Urothelium cell line (cell line): ENCODE results near the gene PHF19.

Source experiments
- DNase-seq: peaks from one replicate; pipeline ENCODE4 v3.0.0; 2011; ENCODE audit warnings: low spot score, mixed read lengths
- FAIRE-seq: peaks from 2 replicates; lab custom pipeline; 2011; peaks lifted over from hg19 to GRCh38; lab: Jason Lieb, UNC

The PHF19 gene

DNA sequence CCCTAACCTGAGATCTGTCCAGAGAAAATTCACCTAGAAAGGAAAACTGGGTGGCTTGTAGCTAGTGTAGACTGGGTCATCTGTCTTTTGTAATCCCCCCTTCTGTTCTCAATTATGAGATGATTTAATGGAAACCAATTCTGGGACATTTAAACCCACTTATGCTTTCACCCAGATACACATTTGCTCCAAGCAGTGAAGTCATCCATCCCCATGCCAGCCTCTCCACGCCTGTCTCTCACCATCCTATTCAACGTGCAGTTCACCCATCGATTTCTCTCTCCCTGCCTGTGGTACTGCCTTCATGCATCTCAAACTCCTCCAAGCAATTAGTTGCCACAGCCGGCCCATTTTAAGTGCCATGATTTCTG, 1.8 kb downstream of the PHF19 start:
- DNase-seq (no peak), FAIRE-seq (no peak)

DNA sequence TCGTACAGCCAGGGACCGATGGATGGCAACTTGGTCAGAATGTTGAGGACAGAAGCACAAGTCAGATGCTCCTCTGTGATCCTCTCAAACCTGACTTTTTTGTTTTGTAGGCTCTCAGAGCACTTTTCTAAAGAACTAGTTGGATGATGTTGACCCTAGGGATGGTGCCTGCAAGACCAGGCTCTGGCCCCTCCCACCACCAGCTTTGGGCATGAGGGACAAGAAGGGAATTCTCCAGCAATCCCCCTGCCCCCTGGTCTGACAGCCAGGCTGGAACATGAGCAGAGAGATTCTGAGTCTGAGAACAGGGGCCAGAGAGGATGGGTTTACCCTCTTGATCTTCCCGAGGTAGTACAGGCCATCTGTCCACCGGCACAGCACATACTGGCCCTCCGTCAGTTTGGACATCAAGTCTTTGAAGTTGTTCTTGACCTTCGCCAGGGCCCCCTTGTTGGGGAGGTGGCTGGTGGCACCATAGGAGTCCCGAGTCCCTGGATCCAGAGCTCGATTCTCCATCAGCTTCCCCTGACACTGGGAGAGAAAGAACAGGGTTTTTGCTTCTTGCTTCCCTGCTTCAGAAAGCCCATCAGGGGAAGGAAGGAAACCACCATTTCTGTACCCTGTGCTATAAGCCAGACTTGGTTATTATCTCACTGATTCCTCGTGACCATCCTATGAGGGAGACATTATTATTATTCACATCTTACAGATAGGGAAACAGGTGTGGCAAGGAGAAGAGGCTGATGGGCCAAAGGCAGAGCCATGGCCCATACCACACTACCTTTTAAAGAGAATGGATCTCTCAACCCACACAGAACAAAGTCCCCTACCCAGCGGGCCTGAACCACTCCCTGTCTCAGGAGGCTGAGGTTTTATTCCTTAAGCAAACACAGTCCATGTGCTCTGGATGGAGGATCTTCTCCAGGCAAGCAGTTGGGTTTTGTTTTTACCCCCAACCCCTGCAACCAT, 2.5 kb downstream of the PHF19 start:
- FAIRE-seq (no peak), DNase-seq (no peak)

- DNase-seq (peak; percentile 80), FAIRE-seq (no peak)
Observed at GRCh38 chr9:120873512-120873911, 3.5 kb downstream of the PHF19 start.

DNA sequence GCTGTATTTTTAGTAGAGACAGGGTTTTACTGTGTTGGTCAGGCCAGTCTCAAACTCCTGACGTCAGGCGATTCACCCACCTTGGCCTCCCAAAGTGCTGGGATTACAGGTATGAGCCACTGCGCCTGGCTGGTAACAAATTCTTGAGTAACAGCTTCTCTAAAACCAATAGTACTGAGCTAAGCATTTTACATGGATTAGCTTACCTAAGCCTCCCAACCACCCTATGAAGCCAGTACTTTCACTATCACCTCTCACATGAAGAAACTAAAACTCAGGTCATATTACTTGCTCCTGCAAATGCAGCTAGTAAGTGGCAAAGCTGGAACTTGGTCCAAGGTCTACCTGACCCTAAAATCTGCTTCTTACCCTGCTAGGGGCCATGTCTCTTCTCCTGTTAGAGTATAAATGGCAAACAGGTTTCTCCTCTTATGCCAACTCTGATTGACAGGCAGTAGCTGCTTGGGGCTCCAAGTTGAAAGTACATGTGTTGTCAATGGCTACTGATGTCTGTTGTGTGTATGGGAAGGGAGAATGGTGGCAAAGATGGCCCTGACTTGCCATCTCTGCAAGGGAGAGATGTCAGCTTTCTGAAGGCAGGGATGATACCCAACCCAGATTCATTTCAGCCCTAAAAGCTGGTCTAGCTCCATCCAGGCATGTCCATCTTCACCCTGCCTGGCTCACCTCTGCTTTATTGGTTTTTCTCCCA, 4.0 kb downstream of the PHF19 start:
- DNase-seq (no peak), FAIRE-seq (no peak)

DNA sequence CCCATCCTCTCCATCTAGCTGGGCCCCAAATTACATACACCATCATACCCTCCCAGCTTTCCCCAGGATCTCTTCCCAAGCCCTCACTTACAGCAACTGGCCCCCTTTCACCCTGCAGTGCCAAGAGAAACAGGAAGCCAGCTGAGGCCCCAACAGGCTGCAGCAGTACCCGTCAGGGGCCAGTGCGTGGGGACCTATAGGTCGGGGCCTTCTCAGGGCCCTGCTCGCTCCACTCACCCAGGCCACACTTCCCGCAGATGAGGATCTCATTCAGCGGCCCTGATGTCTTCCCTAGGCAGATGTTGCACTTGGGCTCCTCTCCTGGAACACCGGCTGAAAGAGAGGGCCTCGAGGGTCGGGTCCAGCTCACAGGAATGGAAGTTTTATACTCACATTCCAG, 6.8 kb downstream of the PHF19 start:
- DNase-seq (no peak), FAIRE-seq (no peak)

DNA sequence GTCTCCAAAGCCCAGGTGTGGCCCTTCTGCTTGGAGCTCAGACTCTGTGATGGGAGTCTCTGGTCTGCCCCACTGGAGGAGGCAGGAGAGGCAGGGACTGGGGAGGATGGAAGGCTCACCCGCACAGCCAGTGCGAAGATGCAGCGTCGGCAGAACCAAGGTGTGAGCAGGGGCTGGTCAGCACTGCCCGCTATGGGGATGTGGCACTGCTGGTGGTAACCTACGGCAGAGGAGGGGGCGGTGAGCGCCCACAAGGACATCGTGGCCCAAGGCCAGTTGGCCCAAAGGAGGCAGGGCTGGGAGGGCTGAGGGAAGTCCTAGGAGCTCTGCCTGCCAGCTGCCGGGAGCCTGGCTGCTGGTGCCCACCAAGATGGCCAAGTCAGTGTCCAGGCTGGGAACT, 7.3 kb downstream of the PHF19 start:
- DNase-seq: no peak
- no peak for FAIRE-seq

- FAIRE-seq: no peak
Observed at GRCh38 chr9:120869360-120869687, 7.7 kb downstream of the PHF19 start.

DNA sequence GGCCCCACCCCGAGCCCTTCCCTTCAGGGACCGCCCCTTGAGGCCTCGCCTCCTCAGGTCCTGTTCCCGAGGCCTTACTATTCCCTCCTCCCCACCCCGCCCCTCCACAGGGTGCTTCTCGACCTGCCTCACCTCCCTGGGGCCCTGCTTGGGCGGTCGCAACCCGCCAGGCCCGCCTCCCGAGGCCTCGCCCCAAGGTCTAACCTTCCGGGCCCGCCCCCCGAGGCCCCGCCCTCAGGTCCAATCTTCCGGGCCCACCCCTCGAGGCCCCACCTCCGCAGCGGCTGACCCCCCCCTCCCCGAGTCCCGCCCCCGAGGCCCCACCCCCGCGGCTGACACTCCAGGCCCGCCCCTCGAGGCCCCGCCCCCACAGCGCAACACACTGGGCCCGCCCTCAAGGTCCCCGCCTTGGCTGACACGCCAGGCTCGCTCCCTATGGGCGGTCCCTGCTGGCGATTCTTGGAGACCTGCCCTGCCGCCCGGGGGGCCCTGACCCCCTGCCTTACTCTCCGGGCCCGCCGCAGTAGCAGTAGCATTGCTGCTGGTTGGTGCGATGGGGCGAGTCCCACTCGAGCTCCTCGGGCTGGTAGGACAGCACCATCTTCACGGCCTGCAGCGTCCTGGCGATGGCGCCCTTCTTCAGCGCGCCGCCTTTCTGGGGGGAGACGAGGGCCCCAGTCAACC, 8.2 kb downstream of the PHF19 start:
- FAIRE-seq (no peak), DNase-seq (peak; percentile 81)

More at GRCh38 chr9:120869360-120869687, 7.7 kb downstream of the PHF19 start:
- DNase-seq: no peak

- FAIRE-seq: no peak
Observed at GRCh38 chr9:120868339-120868675, 8.7 kb downstream of the PHF19 start.

GRCh38 chr9:120867676-120868338, 9.2 kb downstream of the PHF19 start:
- no peak for FAIRE-seq

More at GRCh38 chr9:120868339-120868675, 8.7 kb downstream of the PHF19 start:
- DNase-seq: no peak

GRCh38 chr9:120866651-120867050, 10.3 kb downstream of the PHF19 start:
- DNase-seq (no peak), FAIRE-seq (no peak)

More at GRCh38 chr9:120867676-120868338, 9.2 kb downstream of the PHF19 start:
- no peak for DNase-seq

DNA sequence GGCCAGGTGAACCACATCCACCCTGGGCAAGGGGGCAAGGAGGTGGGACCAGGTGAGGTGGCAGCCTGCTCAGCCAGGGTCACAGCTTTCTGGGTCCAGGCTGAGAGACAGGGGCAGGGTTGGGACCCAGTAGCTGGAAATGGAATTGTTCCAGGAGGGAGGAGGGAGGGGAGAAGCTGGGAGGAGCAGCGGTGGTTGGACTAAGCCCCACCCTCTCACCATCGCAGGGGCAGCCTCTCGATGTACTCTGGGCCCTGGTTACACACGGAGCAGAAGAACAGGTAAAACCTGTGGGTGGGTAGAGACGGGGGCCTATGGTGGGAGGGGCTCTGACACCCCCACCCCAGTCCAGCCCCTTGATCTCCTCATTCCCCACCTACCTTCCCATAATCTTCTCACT, 11.2 kb downstream of the PHF19 start:
- FAIRE-seq: no peak
- no peak for DNase-seq

DNA sequence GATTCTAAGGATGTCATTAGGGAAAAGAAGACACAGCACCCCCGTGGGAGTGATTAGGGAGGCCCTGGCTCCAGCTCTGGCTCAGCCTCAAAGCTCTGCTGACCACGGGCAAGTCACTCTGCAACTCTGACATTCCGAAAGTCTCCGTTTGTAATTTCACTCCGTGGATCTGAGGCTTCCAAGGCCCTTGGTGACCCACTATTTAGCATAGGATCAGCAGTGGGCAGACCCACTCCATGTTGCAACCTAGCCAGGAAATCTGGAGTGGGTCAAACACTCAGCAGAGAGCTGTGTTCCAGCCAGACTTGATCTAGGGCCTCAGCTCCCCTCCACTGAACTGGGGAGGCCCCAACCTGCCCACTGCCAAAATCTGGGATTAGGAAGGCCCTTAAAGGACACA, 11.8 kb downstream of the PHF19 start:
- FAIRE-seq (no peak), DNase-seq (no peak)

- DNase-seq (no peak), FAIRE-seq (no peak)
Observed at GRCh38 chr9:120864719-120865118, 12.3 kb downstream of the PHF19 start.

DNA sequence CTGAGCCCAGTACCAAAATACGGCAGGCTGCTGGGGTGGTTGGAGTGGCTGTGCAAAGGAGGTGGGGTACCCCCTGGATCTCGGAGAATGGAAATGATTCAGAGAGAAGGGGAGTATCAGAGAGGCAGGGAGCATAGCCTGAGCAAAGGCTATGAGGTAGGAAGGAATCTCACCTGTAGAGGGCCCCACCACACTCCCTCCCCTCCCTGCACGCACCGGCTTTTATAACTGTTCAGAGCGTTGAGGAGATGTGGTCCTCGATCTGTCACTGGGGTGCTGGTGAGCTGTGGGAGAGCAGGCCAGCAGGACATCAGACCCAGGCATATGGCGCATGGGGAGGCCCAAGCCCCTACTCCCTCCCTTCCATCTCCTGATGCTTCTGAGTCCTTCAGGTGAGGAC, 13.2 kb downstream of the PHF19 start:
- DNase-seq (no peak), FAIRE-seq (no peak)

DNA sequence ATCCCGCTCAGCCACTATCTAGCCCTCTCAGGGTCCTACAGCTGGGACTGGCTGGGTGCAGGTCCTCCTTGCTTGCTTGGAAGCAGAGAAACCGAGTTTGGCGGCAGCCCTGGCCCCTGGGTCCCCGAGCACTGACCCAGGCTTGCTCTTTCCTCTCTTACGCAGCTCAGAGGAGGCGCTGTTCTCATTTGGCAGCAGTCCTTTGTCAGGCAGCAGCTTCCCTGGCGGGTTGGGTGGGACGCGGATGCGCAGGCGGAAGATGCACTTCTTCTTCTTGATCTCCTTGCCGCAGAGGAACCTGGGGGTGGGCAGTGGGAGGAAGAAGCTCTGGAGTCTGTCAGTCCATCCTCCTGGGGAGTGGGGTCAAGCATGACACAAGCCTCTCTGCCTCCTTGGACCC, 14.5 kb downstream of the PHF19 start:
- DNase-seq (no peak), FAIRE-seq (no peak)

- FAIRE-seq (no peak), DNase-seq (no peak)
Observed at GRCh38 chr9:120861935-120862334, 15.1 kb downstream of the PHF19 start.

DNA sequence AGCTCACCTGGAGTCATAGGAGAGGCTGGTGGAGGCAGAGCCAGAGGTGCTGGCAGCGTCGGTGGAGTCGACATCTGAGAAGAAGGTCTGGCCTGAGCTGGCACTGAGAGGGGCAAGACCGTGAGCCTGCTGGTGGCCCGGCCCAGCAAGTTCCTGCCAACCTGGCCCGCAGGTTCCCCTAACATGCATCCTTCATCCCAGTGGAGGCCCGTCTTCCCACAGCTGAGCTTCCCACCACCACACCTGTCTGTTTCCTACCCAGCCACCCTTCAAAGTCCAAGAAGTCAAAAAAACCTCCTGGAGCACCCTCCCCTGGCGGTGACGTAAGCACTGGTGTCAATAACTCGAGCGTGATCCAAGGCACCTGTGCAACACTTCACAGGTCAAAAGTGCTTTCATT, 16.9 kb downstream of the PHF19 start:
- FAIRE-seq (no peak), DNase-seq (no peak)

GRCh38 chr9:120859361-120859760, 17.6 kb downstream of the PHF19 start:
- FAIRE-seq (no peak), DNase-seq (no peak)

GRCh38 chr9:120857902-120858301, 19.1 kb downstream of the PHF19 start:
- FAIRE-seq (no peak), DNase-seq (no peak)

GRCh38 chr9:120857481-120857880, 19.5 kb downstream of the PHF19 start:
- FAIRE-seq (no peak), DNase-seq (no peak)
